ENCODE results near the gene ZBTB37.

ZBTB37 gene

DNA sequence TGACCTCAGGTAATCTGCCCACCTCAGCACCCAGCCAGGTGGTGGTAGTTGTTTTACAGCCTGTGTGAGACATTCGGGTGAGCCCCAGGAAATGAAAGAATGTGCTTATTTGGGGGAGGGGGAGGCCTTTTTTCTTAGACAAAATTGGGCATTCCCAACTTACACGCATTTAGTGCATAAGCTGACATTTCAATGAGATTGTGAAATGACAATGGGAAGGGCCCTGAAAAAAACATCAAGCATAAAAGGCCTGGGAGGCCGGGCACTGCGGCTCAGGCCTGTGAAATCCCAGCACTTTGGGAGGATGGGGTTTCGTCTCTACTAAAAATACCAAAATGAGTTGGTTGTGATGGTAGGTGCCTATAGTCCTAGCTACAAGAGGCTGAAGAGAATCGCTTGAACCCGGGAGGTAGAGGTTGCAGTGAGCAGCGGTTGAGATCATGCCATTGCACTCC is 5.4 kb upstream of the ZBTB37 start:
- WGBS, 2 donors (ENCODE audit: extremely low coverage in 2 of 2, insufficient read length in 2 of 2, insufficient replicate concordance in 1 of 2): no CpG with 5 or more reads among the region's 8 CpGs
- no peak overlapping the region for H3K4me3 ChIP-seq (ENCODE audit: low read length in 2 of 2)
- H3K18ac ChIP-seq (ENCODE audit: low read length): no peak overlapping the region
- no peak overlapping the region for H3K4ac ChIP-seq (ENCODE audit: low read length)
- no peak overlapping the region for H4K8ac ChIP-seq (ENCODE audit: low read depth, low read length)
- H2BK12ac ChIP-seq (ENCODE audit: low read length): no peak overlapping the region
- H3K79me1 ChIP-seq (ENCODE audit: low read depth, low read length): no peaks in the 10 kb centered on the region
- peaks cover 4 to 8% of the 10 kb centered on the region in 2 donors for H3K4me1 ChIP-seq (ENCODE audit: control insufficient read depth in 2 of 2, insufficient read depth in 1 of 2, low read depth in 1 of 2, low read length in 2 of 2)
- no peak overlapping the region for H4K91ac ChIP-seq (ENCODE audit: low read depth, low read length, poor library complexity)
- peaks cover 14 to 87% of the 10 kb centered on the region in 2 donors for H3K36me3 ChIP-seq (replicated peaks in 1 of 2; ENCODE audit: control insufficient read depth in 2 of 2, insufficient read depth in 2 of 2, low read length in 2 of 2)
- no peak overlapping the region for H2AK5ac ChIP-seq (ENCODE audit: low read depth, low read length)
- DNase-seq (ENCODE audit: low spot score): no peak
- H2BK15ac ChIP-seq (ENCODE audit: low read length): no peak overlapping the region
- no peak overlapping the region for H3K14ac ChIP-seq (ENCODE audit: low read length)
- H3K27ac ChIP-seq (replicated peaks; ENCODE audit: low read length): no peak overlapping the region
- H3K27me3 ChIP-seq (ENCODE audit: control insufficient read depth in 3 of 3, insufficient read depth in 3 of 3, low read depth in 1 of 3, low read length in 3 of 3): no peaks in the 10 kb centered on the region
- no peak overlapping the region for H3K23ac ChIP-seq (ENCODE audit: low read depth, low read length, poor library complexity)
- no peak overlapping the region for H2BK5ac ChIP-seq (ENCODE audit: low read length)
- no peak overlapping the region for H2BK120ac ChIP-seq (ENCODE audit: low read depth, low read length)
- H3K9ac ChIP-seq (ENCODE audit: low read depth, low read length, poor library complexity): no peak overlapping the region
- no peaks in the 10 kb centered on the region for H3K9me3 ChIP-seq (replicated peaks in 1 of 2; ENCODE audit: control insufficient read depth in 2 of 2, insufficient read depth in 1 of 2, low read depth in 1 of 2, low read length in 2 of 2)
- no peak overlapping the region for H2AFZ ChIP-seq (ENCODE audit: low read length)
- H3K4me2 ChIP-seq (ENCODE audit: insufficient read depth, low read length, poor library complexity, severe bottlenecking): no peak overlapping the region

DNA sequence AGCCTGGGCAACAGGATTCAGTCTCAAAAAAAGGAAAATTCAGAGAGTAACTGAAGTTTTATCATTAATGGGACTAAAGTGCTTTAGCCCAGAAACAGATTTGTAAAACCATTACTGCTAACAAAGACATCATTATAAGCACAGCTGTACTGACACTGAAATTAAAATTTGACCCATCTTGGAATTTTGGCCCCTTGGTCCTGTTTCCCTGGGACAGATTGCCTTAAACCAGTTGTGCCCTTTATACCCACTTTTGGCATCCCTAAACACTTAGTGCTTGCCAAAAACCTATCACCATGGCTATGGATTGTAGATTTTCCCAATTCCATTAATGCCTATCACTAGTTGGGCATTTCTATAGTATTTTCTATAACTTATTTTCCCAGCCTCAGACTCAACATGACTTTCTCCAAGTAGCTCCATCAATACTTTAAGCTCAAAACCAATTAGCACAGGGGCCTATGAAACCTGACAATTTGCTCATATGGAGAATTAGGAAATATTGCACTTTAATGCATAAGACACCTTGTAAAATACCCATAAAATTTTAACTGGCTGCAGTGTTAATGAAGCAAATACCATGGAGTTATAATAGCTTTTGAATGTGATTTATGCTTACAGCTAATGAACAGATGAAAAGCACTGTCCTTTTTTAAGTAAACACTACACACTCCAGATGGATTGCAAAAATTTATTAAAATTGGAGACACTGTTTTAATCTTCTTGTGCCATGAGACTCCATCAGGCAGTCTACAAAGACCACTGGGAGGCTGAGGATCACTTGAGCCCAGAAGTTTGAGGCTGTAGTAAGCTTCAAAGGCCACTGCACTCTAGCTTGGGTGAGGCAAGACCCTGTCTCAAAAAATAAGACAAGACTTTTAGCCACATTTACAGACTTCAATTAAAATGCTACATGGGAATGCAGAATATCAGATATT is 4.7 kb upstream of the ZBTB37 start:
- Histone ChIP-seq H3K27ac (replicated peaks; ENCODE audit: low read length) (no peak overlapping the region), H3K18ac (ENCODE audit: low read length) (no peak overlapping the region), H3K79me1 (ENCODE audit: low read depth, low read length) (no peaks in the 10 kb centered on the region), H3K9ac (ENCODE audit: low read depth, low read length, poor library complexity) (no peak overlapping the region), H3K4me2 (ENCODE audit: insufficient read depth, low read length, poor library complexity, severe bottlenecking) (no peak overlapping the region), H3K36me3 (replicated peaks in 1 of 2; ENCODE audit: control insufficient read depth in 2 of 2, insufficient read depth in 2 of 2, low read length in 2 of 2) (peaks cover 14 to 81% of the 10 kb centered on the region in 2 donors), H2BK15ac (ENCODE audit: low read length) (no peak overlapping the region), H3K4ac (ENCODE audit: low read length) (no peak overlapping the region), H3K27me3 (ENCODE audit: control insufficient read depth in 3 of 3, insufficient read depth in 3 of 3, low read depth in 1 of 3, low read length in 3 of 3) (no peaks in the 10 kb centered on the region), H2BK120ac (ENCODE audit: low read depth, low read length) (no peak overlapping the region), H2AK5ac (ENCODE audit: low read depth, low read length) (no peak overlapping the region), H3K4me1 (ENCODE audit: control insufficient read depth in 2 of 2, insufficient read depth in 1 of 2, low read depth in 1 of 2, low read length in 2 of 2) (peaks cover 4 to 8% of the 10 kb centered on the region in 2 donors), H3K14ac (ENCODE audit: low read length) (no peak overlapping the region), H4K8ac (ENCODE audit: low read depth, low read length) (no peak overlapping the region), H3K23ac (ENCODE audit: low read depth, low read length, poor library complexity) (no peak overlapping the region), H3K9me3 (replicated peaks in 1 of 2; ENCODE audit: control insufficient read depth in 2 of 2, insufficient read depth in 1 of 2, low read depth in 1 of 2, low read length in 2 of 2) (no peaks in the 10 kb centered on the region), H3K4me3 (ENCODE audit: low read length in 2 of 2) (no peak overlapping the region), H2AFZ (ENCODE audit: low read length) (no peak overlapping the region), H2BK12ac (ENCODE audit: low read length) (no peak overlapping the region), H4K91ac (ENCODE audit: low read depth, low read length, poor library complexity) (no peak overlapping the region), H2BK5ac (ENCODE audit: low read length) (no peak overlapping the region)
- no peak for DNase-seq (ENCODE audit: low spot score)

DNA sequence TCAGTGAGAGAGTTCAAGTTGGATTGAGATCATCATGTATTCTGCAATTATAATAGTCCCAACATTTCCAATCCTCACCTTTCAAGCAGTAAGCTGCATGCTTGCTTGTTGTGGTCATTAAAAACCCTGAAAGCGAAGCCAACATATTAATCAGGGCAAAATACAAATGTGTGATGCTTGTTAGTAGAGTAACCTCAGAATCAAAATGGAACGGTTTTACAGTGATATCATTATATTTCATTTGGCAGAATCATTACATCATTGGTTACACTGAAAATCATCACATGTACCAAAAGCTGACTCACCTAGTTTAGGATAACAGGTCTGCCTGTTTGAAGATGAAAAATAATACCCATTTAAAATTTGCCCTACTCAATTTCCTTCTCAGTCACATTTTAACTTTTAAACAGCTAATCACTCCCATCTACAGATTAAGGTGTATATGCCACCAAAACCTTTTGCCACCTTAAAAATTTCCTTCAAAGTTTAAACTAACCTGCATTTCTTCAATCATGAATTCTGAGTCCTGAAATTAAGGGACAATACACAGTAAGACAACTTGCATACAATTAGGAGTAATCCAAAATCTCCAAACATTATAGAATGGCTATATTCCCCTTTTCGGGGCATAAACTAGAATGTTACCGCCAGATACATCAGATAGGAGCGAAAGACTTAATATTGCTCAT is 3.9 kb upstream of the ZBTB37 start:
- Histone ChIP-seq H3K4me3 (ENCODE audit: low read length in 2 of 2) (no peak overlapping the region), H3K14ac (ENCODE audit: low read length) (no peak overlapping the region), H2AK5ac (ENCODE audit: low read depth, low read length) (no peak overlapping the region), H3K4me1 (ENCODE audit: control insufficient read depth in 2 of 2, insufficient read depth in 1 of 2, low read depth in 1 of 2, low read length in 2 of 2) (peaks cover 4 to 11% of the 10 kb centered on the region in 2 donors), H2BK120ac (ENCODE audit: low read depth, low read length) (no peak overlapping the region), H3K18ac (ENCODE audit: low read length) (no peak overlapping the region), H2BK5ac (ENCODE audit: low read length) (no peak overlapping the region), H2BK15ac (ENCODE audit: low read length) (no peak overlapping the region), H3K23ac (ENCODE audit: low read depth, low read length, poor library complexity) (no peak overlapping the region), H4K8ac (ENCODE audit: low read depth, low read length) (no peak overlapping the region), H4K91ac (ENCODE audit: low read depth, low read length, poor library complexity) (no peak overlapping the region), H2BK12ac (ENCODE audit: low read length) (no peak overlapping the region), H3K27me3 (ENCODE audit: control insufficient read depth in 3 of 3, insufficient read depth in 3 of 3, low read depth in 1 of 3, low read length in 3 of 3) (no peaks in the 10 kb centered on the region), H3K9ac (ENCODE audit: low read depth, low read length, poor library complexity) (no peak overlapping the region), H3K9me3 (replicated peaks in 1 of 2; ENCODE audit: control insufficient read depth in 2 of 2, insufficient read depth in 1 of 2, low read depth in 1 of 2, low read length in 2 of 2) (no peaks in the 10 kb centered on the region), H3K79me1 (ENCODE audit: low read depth, low read length) (no peaks in the 10 kb centered on the region), H3K36me3 (replicated peaks in 1 of 2; ENCODE audit: control insufficient read depth in 2 of 2, insufficient read depth in 2 of 2, low read length in 2 of 2) (peaks cover 14 to 74% of the 10 kb centered on the region in 2 donors), H3K4ac (ENCODE audit: low read length) (no peak overlapping the region), H2AFZ (ENCODE audit: low read length) (no peak overlapping the region), H3K27ac (replicated peaks; ENCODE audit: low read length) (no peak overlapping the region), H3K4me2 (ENCODE audit: insufficient read depth, low read length, poor library complexity, severe bottlenecking) (no peak overlapping the region)
- DNase-seq (ENCODE audit: low spot score): no peak
- no CpG with 5 or more reads among the region's 5 CpGs for WGBS, 2 donors (ENCODE audit: extremely low coverage in 2 of 2, insufficient read length in 2 of 2, insufficient replicate concordance in 1 of 2)

DNA sequence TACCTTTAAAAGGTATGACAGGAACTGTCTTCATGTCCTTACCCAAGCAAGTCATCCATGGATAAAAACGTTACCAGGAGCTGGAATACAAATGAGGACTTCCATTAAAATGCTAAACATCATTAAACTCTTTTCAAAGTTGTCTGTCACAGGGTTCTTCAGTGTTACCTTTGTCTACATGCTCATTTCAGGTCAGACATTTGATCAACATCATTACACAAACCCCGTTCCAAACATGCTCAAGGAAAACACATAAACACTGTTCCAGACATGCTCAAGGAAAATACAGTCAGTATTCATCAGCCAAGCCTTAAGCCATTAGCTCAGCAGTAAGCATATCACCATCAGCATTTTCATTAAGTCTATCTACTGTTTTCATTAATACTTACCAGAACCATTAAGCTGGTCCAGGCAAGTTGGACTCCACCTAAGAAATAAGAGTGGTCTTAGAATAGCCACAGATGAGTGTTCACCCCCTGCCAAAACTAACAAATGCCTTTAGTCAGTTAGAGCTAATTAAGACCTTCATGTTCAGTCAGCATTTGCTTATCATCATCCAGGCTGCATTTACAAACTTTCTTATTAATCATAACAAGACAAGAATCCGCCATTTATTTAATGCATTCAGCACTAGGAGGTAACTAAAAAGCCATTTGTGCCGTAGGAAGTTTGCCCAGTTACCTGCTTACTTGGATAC is 2.6 kb upstream of the ZBTB37 start:
- Histone ChIP-seq H2BK5ac (ENCODE audit: low read length) (no peak overlapping the region), H3K9ac (ENCODE audit: low read depth, low read length, poor library complexity) (no peak overlapping the region), H2BK12ac (ENCODE audit: low read length) (no peak overlapping the region), H3K18ac (ENCODE audit: low read length) (no peak overlapping the region), H2BK120ac (ENCODE audit: low read depth, low read length) (no peak overlapping the region), H3K4me1 (ENCODE audit: control insufficient read depth in 2 of 2, insufficient read depth in 1 of 2, low read depth in 1 of 2, low read length in 2 of 2) (peaks cover 4 to 11% of the 10 kb centered on the region in 2 donors), H2BK15ac (ENCODE audit: low read length) (no peak overlapping the region), H3K23ac (ENCODE audit: low read depth, low read length, poor library complexity) (no peak overlapping the region), H3K36me3 (replicated peaks in 1 of 2; ENCODE audit: control insufficient read depth in 2 of 2, insufficient read depth in 2 of 2, low read length in 2 of 2) (peaks cover 17 to 70% of the 10 kb centered on the region in 2 donors), H3K27me3 (ENCODE audit: control insufficient read depth in 3 of 3, insufficient read depth in 3 of 3, low read depth in 1 of 3, low read length in 3 of 3) (no peaks in the 10 kb centered on the region), H3K14ac (ENCODE audit: low read length) (no peak overlapping the region), H4K8ac (ENCODE audit: low read depth, low read length) (no peak overlapping the region), H3K79me1 (ENCODE audit: low read depth, low read length) (no peaks in the 10 kb centered on the region), H2AFZ (ENCODE audit: low read length) (no peak overlapping the region), H3K4me2 (ENCODE audit: insufficient read depth, low read length, poor library complexity, severe bottlenecking) (peak overlapping the region; percentile 89), H3K4ac (ENCODE audit: low read length) (no peak overlapping the region), H3K4me3 (ENCODE audit: low read length in 2 of 2) (peak overlapping the region in 1 of 2 donors; percentile 97), H2AK5ac (ENCODE audit: low read depth, low read length) (no peak overlapping the region), H4K91ac (ENCODE audit: low read depth, low read length, poor library complexity) (no peak overlapping the region), H3K27ac (replicated peaks; ENCODE audit: low read length) (no peak overlapping the region), H3K9me3 (replicated peaks in 1 of 2; ENCODE audit: control insufficient read depth in 2 of 2, insufficient read depth in 1 of 2, low read depth in 1 of 2, low read length in 2 of 2) (no peaks in the 10 kb centered on the region)
- no CpG with 5 or more reads among the region's 4 CpGs for WGBS, 2 donors (ENCODE audit: extremely low coverage in 2 of 2, insufficient read length in 2 of 2, insufficient replicate concordance in 1 of 2)
- no peak for DNase-seq (ENCODE audit: low spot score)
